ENCODE measurements around the gene UNC50.
"Not testable (repeated sequence)": the region's sequence is repeated elsewhere in the genome, so short reads cannot be mapped to it uniquely, and the experiment has no call there.

UNC50 gene

DNA sequence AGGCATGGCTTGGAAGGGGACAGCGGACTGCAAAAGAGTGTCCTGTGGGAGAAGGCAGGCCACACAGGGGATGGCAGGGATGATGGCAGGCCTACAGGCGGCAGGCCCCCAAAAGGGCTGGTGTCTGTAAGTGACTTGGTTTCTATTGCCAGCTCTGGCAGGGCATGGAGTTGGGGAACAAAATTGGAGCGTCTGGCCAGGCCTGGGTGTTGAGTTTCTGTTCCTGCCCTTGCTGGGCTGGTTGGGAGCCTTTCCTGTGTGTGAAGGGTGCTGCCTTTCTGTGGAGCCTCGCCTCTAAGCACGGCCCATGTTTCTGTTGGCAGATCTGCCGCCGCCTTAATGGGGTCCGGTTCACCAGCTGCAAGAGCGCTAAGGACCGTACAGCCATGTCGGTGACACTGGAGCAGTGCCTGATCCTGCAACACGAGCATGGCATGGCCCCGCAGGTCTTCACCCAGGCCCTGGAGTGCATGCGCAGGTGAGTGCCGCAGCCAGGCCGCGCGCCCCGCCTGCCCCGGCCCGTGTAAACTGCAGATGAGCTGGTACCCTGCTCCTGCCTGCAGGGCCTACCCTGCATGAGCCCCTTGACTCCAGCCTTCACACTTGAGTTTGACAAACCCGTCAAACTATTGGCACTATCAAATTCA is 31.6 kb upstream of the UNC50 start:
- no peak for DNase-seq (ENCODE audit: low spot score)

DNA sequence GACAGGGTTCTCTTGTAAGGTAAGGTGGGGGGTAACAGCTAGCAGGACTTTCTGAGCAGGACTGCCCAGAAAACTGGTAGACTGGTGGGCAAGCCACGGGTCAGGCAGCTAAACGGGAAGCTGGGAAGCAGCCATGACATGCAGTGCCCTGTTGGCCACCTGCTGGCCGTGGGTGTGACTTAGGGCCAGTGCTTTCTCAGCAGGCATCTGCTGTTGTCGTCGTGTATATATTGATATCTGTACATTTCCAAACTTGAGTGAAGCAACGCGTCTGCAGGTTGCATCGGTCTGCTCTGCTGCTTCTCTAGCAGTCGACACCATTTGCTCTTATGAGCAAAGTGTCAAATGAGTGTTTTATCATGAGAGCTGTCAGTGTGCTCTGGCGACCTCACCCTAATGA is 31.1 kb upstream of the UNC50 start:
- no peak for DNase-seq (ENCODE audit: low spot score)

DNA sequence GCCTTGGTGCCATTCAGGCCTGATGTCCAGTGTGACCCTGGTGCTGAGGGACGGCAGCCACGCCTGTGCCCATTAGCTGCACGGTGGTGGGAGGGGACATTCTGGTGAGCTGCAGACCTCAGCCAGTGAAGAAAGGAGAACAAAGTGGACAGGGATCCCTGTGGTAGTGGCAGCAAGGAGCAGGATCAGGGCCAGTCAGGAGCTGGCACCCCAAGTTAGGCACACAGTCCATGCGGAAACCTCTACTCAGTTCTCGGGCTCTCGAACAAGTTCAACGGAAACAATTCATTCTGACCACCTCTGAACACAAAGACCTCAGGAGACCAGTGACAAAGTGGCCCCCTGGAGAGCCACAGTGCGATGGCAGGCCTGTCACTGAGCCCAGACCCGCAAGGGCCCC is 30.2 kb upstream of the UNC50 start:
- DNase-seq (ENCODE audit: low spot score) = no peak

DNA sequence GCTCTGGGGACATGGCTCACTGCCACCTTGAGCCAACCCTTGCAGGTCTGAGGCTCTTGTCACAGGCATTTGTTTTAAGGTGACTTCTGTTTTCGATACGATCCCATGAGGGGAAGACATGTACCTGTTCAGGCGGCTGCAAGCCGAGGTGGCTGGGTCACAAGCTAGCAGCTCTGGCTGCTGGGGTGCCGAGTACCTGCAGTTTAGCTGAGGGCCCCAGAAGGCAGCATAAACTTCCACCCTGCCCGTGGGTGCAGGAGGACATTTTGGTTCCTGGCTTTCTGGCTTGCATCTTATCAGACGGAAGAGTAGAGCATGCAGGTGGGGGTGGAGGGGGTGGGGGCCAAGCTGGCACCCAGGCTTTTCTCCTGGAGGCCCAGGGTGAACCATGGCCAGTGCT is 28.5 kb upstream of the UNC50 start:
- no peak for DNase-seq (ENCODE audit: low spot score)

DNA sequence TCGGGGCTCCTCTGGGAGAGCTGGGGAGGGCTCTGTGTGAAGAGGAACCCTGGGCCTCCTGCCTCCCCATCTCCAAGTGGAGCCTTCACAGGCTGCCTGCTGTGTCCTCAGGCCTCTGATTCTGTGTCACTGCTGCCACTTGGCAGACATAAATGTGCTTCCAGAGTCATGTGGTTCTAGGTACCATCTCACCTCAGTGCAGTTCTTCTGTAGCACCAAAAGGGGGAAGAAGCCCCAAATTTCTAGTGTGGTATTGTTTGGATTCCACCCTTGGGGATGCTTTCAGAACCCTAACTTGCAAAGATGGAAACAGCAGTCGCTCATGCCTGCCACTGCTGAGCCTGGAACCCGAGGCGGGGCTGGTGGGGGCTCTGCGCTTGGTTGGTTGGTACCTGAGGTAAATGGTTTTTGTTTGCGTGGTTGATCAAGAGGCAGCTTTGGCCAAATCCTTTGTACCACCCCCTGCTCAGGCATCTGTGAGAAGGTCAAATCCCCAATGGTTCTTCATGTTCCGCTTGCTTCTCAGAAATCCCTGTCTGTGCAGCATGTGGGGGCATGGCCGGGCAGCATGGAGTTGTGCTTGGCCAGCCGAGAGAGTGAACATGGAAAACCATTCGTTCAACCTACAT is 27.6 kb upstream of the UNC50 start:
- DNase-seq (ENCODE audit: low spot score) = no peak

DNA sequence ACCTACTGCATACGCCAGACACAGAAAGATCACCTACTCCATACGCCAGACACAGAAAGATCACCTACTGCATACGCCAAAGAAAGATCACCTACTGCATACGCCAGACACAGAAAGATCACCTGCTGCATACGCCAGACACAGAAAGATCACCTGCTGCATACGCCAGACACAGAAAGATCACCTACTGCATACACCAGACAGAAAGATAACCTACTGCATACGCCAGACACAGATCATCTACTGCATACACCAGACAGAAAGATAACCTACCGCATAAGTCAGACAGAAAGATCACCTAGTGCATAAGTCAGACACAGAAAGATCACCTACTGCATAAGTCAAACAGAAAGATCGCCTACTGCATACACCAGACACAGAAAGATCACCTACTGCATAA is 25.9 kb upstream of the UNC50 start:
- no peak for DNase-seq (ENCODE audit: low spot score)

DNA sequence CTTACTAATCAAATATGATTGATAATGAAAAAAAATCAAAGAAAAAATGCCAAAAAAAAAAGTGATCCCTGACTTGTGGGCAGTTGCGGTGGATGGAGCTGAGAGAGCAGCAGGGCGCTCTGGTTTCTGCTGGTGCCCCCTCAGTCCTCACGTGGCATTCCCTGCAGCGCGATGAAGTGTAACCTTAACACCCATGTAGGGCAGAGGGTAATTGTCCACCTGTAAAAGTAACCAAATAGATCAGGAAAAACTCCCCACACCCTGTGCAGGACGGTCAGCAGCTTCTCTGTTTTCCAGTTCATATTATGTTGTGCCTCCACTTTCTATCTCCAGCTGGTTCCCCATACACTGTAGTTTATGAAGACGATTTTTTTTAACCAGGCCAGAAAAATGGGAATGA is 25.1 kb upstream of the UNC50 start:
- no peak for DNase-seq (ENCODE audit: low spot score)

DNA sequence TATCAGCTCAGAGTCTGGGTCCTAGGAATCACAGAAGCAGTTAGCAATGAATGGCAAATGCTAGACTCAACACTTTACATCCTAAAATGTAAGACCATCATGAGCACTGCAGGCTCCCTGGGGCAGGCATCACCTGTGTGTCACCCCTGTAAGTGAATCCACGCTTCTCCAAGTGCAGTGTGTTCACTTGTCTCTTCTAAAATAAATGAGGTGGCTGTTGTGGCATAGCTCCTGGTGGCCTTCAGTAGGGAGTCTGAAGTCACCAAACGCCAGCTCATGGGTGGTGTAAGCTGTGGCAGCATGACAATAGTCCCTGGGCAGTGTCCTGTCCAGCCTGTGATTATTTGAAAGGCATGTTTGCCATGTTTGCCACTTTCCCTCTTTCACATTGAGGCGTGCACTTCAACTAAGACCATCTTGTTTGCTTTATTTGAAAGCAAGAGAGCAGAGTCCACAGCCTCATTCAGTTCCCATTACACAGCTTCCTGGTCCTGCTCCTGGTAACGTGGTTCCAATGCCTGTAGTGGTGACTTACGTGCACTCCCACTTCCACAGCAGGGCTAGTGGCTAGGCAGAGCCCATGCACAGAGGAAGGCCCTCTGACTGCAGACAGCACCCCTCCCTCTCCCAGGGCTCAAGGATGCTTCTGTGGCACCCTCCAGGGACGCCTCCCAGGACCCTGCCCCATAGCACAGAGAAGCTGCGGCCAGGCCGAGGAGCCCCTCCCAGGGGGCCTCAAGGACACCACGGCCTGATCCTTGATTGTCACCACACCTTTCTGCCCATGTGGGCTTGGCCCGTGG is 24.4 kb upstream of the UNC50 start:
- no peak for DNase-seq (ENCODE audit: low spot score)

DNA sequence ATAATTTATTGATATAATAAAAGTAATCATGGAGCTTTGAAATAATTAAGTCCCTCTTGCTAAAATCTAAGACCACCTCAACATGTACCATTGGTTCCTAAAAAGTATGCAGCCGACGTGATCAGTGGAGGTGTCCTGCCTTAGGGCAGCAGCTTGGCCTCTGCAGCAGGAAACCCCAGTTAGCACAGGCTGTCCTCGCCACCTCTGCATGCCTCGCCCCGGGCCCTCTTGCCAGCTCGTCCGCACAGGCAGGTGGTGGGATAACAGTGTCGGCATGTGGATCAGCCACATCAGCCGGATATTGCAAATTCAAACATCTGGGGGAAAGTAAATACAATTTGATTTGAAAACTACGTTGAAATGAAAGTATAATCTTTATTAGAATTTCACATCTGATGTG is 23.0 kb upstream of the UNC50 start:
- no peak for DNase-seq (ENCODE audit: low spot score)

DNA sequence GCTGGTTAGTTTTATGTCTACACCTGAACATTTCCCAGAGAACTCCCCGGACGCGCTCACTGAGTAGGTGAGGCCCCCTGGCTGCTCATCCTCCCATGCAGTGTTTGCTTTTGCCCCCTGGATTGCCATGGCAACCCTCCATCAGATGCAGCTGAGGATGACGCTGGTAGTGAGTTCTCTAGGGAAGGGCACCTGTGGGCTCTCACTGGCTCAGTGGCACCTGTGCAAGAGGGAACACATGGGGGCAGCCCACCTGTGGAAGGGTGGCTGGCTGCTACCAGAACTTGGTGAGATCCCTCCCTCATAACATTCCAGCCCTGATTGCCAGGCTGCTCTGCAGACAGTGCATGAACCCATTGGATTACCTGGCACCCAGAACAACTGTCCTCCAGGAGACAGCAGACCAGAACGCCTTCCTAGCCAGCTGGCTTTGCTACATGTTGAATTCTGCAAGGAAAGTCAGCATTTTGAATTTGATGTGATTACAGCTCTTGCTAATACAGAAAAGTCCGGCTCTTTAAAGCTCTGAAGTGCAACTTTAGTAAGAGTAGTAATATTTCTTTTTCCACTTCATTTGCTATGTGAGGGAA is 21.7 kb upstream of the UNC50 start:
- no peak for DNase-seq (ENCODE audit: low spot score)

DNA sequence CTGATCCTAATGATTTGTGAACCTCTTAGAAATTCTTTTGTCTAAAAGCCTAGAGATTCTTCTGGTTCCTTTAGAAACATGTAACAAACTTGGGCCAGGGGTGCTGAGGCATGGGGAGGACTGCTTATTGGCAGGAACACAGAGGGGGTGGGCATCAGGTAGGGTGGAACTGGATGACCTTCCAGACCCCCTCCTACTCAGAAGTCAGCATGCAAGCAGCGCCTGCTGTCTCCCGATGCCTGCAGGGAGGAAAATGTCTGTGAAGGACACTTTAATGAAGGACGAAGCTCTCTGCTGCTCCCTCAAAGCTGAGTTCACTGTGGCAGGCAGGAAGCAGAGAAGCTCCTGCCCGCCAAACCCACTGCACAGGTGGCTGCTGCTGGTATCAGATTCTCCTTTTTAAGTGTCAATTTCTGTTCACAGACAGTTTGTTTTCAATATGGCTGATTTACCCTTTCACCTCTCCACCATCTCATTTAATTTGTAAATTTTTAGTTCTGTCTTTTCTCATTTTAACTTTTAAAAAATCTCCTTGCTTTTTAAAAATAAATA is 19.4 kb upstream of the UNC50 start:
- no peak for DNase-seq (ENCODE audit: low spot score)

DNA sequence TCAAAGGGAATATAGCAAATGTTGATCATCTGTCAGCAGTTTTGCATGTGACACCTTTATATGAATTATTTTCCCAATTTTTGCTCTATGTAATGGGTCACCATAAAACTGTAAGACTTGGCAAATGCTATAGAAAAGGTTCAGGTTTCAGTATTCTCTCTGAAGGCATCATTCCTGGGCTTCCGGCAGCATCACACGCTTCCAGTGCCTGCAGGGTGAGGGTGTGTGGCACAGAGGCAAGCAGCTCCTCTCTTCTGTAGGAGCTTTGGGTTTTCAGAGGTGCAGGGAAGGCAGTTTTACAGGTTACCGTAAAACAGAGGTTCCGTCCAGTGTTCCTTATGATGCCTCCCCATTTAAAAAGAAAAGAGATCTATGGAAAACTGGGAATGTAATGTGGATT is 18.9 kb upstream of the UNC50 start:
- no peak for DNase-seq (ENCODE audit: low spot score)

DNA sequence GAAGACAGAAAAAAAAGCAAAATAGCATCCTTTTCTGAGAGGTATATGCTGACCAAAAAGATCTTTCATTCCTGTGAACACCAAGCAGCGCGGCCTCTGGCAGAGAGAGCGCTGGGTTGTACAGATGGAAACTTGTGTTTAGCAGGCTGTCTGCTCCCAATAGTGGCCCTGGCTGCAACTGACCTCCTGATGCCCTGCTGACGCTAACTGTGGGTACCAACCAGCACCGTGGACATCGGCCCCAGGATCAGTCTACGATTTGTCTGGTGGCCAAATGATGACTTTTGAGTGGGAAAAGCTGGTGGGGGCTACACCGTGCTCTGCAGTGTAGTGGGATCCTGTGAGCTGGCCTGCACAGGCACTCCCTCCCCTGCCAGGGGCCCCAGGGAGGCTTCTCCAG is 15.8 kb upstream of the UNC50 start:
- no peak for DNase-seq (ENCODE audit: low spot score)

DNA sequence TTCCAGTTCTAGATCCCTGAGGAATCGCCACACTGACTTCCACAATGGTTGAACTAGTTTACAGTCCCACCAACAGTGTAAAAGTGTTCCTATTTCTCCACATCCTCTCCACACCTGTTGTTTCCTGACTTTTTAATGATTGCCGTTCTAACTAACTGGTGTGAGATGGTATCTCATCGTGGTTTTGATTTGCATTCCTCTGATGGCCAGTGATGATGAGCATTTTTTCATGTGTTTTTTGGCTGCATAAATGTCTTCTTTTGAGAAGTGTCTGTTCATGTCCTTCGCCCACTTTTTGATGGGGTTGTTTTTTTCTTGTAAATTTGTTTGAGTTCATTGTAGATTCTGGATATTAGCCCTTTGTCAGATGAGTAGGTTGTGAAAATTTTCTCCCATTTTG is 13.7 kb upstream of the UNC50 start:
- not testable (repeated sequence) for DNase-seq (ENCODE audit: low spot score)

DNA sequence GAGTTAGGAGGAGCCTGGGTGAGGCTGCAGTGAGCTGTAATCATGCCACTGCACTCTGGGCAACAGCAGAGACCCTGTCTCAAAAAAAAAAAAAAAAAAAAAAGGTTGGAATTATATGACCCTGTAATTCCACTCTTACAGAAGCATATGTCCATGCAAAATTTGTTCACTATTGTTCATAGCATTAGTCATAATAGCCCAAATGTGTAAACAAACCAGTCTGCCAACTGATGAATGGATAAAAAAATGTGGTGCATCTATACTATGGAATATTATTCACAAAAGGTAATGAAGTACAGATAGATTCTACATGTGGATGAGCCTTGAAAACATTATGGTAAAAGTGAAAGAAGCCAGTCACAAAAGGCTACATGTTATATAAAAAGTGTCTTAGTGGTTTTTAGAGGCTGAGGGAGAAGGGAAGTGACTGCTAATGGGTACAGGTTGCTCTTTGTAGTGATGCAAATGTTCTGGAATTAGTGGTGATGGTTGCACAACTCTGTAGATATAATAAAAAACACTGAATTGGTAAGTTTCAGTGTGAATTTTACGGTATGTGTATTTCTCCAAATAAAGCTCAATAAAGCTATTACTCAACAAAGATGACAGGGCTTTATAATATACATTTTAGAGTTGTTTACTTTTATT is 9.5 kb upstream of the UNC50 start:
- DNase-seq (ENCODE audit: low spot score) = no peak

DNA sequence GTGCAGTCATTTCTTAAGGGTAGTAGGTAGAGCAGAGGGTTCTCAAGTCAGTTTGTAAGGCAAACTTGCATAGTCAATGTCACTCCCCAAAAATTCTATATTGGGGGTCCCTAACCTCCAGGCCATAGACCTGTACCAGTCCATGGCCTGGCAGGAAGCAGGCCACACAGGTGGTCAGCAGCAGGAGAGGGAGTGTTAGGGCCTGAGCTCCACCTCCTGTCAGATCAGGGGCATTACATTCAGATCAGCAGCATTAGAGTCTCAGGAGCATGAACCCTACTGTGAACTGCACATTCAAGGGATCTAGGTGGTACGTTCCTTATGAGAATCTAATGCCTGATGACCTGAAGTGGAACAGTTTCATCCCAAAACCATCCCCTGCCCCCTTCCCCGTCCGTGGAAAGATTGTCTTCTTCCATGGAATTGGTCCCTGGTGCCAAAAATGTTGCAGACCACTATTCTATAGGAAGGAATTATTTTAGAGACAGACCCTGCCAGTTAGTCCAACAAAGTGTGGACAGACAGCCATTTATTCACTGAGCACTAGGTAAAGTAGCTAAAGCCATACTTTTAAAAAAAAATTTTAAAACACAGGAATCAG is 6.8 kb upstream of the UNC50 start:
- DNase-seq (ENCODE audit: low spot score) = no peak

DNA sequence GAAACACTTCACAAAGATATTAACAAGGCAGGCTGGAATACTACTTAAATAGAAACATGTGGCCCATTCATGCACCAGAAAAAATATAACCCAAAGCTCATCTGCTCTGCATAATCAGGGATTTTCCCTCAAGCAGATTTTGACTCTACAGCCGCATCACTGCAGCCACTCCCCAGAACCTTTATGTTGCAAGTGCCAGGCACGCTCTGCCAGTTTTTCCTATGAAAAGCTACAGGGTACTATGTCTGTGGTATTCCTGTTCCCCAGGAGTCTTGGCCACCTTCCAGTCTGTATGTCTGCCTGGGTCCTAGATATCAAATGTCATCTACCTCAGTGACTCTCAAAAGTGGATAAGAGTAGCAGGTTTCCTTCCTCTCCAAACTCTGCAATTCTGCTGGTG is 3.8 kb upstream of the UNC50 start:
- no peak for DNase-seq (ENCODE audit: low spot score)

DNA sequence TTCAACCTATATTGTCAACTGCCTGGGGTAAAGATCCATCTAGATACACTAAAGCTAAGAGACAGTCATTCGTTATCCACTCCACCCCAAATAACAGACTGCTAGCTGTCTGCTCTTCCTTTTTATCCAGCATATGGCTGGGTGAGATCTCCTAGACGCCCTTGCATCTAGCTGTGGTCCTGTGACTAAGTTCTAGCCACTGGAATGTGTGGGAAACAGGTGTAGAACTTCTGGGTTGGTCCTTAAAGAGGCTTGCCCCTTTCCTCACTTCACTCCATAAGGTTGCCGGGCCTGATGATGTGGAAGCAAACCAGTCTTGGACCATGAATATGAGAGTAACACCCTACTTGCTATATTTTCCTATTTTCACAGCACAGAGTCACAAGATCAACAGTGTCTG is 3.3 kb upstream of the UNC50 start:
- DNase-seq (ENCODE audit: low spot score) = no peak

DNA sequence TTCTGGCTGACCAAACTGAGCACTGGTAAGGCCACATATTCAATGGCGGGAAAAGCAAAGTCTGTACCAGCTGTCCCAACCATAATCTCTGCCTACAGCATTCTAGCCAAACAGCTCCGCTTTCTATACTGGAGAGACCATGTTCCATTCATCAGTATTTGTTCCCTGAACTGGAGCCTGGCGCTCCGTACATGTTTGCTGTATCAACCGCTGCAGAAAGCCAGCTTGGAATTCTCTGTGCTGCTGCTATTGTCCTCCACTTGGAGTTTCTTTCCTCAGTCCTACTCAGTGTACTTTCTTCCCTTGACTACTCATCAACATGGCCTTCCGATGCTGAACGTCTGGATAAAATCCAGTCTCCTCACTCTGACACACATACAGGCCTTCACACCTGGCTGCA is 2.0 kb upstream of the UNC50 start:
- DNase-seq (ENCODE audit: low spot score) = no peak

DNA sequence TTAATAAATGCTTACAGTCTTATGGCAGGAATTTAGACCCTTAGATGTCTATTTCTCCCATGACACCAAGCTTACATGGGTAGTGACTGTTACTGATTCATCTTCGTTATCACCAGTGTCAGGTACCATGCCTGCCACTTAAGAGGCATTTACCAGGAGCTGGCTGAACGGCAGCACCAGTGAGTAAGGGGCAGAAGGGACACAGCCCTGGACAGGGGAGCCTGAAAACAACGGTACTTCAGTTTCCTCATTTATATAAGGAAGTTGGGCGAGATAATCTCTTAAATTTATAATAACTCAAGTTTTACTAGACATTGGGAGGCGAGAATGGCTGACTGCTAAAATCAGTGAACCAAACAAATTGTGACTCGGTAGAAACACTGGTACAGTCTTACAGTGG is 1.3 kb upstream of the UNC50 start:
- no peak for DNase-seq (ENCODE audit: low spot score)

DNA sequence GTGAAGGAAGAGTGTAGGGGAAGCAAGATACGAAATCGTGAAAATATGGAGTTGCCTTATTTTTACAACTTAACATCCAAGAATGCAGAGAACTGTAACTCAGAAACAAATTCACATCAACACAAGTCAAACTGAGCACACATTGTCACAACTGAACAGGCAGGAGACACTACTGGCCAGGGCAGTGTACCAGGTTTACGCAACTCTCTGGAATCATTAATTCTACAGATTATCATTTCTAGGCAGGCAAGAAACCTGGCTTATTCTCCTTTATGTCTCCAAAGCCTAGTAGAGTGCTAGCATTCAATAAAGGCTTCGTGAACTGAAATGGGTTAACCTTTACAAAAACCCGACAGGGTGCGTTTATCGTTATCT is 661 bp upstream of the UNC50 start:
- no peak for DNase-seq (ENCODE audit: low spot score)
